BE2C (cell line): ENCODE data around the gene AP2A2.

Experiments used
- DNase-seq: peaks from one replicate; pipeline ENCODE4 v3.0.0-alpha.2; 2020
- H3K27me3 ChIP-seq: fragments of 250-450 bp; sonication (Bioruptor Pico); 2 replicates; pipeline ENCODE4 v1.5.1; 2020; ENCODE audit warnings: mild to moderate bottlenecking
- H3K36me3 ChIP-seq: fragments of 250-450 bp; sonication (Bioruptor Pico); 2 replicates; pipeline ENCODE4 v1.5.1; 2020; ENCODE audit warnings: mild to moderate bottlenecking
- H3K4me1 ChIP-seq: fragments of 250-450 bp; sonication (Bioruptor Pico); 2 replicates; pipeline ENCODE4 v1.5.1; 2020
- H3K4me3 ChIP-seq: 2 replicates; pipeline ENCODE4 v1.5.1; 2011; ENCODE audit warnings: low read depth, low read length
- H3K9me3 ChIP-seq: fragments of 250-450 bp; sonication (Bioruptor Pico); 2 replicates; pipeline ENCODE4 v1.5.1; 2020
- CTCF ChIP-seq: IDR thresholded peaks from 2 replicates; pipeline ENCODE4 v1.5.1; 2012; ENCODE audit warnings: mild to moderate bottlenecking, low read depth, low read length

Gene AP2A2

GRCh38 chr11:937841-938261, 12.2 kb downstream of the AP2A2 start:
- DNase-seq, result no peak
- no peaks in the 10 kb centered on the region for H3K27me3 ChIP-seq
- H3K36me3 ChIP-seq, result no peaks in the 10 kb centered on the region; the same call in 1 of the 2 replicates

GRCh38 chr11:940496-941135, 14.9 kb downstream of the AP2A2 start:
- DNase-seq, result no peak
- TF ChIP-seq CTCF, result no peak
- Histone ChIP-seq H3K36me3 (no peaks in the 10 kb centered on the region; the same call in 1 of the 2 replicates), H3K4me3 (no peak overlapping the region), H3K4me1 (no peaks in the 10 kb centered on the region), H3K9me3 (no peaks in the 10 kb centered on the region), H3K27me3 (no peaks in the 10 kb centered on the region)

More at GRCh38 chr11:937841-938261, 12.2 kb downstream of the AP2A2 start:
- TF ChIP-seq CTCF, result no peak
- H3K4me3 ChIP-seq, result no peak overlapping the region
- no peaks in the 10 kb centered on the region for H3K9me3 ChIP-seq
- H3K4me1 ChIP-seq, result no peaks in the 10 kb centered on the region

DNA sequence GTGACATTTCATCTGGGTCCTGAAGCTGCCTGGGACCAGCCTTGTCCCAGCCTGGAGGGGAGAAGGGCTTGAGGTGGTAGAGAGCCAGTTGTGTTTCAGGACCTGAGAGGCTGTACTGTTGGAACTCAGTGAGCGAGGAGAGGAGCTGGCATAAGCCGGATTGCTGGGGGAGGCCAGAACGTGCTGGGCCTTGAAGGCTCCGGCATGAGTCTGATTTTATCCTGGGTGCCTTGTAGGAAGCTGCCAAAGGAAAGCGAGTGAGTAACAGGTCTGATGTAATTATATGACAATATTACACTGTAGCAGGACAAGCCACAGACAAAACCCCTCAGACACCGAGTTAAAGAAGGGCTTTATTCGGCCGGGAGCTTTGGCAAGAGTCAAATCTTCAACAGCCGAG, 17.2 kb downstream of the AP2A2 start:
- TF ChIP-seq CTCF, result no peak
- Histone ChIP-seq H3K36me3 (peaks cover 10% of the 10 kb centered on the region; the same call in 1 of the 2 replicates), H3K27me3 (no peaks in the 10 kb centered on the region), H3K4me3 (no peak overlapping the region), H3K9me3 (no peaks in the 10 kb centered on the region), H3K4me1 (no peaks in the 10 kb centered on the region)
- no peak for DNase-seq

DNA sequence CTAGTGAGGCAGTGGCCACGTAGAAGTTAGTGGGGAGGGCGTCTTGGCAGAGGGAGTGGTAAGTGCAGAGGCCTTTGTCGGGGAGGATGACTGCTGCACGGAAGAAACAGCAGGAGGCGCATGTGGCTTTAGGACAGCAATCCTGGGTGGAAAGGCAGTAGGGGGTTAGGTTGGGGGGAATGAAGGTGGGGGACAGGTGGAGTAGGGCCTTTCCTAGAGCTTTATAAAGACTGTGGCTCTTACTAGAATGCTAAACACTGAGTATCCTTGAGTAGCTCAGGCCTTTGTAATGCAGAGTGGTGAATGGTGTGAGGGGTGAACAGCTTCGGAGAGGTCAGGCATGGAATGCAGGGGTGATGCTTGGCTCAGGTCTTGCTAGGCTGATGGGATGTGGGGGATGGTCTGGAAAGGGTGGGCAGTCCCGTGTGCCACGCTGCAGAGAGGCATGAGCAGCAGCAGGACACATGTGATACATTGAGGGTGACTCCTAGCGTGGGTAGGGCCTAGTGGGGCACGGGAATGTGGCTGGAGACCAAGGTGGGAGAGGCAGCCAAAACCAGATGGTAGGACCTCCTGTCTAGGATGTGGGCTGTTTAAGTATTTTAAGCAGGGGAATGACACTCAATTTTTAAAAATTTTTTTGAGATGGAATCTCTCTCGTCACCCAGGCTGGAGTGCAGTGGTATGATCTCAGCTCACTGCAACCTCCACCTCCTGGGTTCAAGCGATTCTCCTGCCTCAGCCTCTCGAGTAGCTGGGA, 19.2 kb downstream of the AP2A2 start:
- no peaks in the 10 kb centered on the region for H3K4me1 ChIP-seq
- H3K4me3 ChIP-seq, result no peak overlapping the region
- H3K27me3 ChIP-seq, result no peaks in the 10 kb centered on the region
- H3K36me3 ChIP-seq, result peaks cover 10% of the 10 kb centered on the region; the same call in 1 of the 2 replicates
- no peak for DNase-seq
- no peak for TF ChIP-seq CTCF
- no peaks in the 10 kb centered on the region for H3K9me3 ChIP-seq

- TF ChIP-seq CTCF, result no peak
- Histone ChIP-seq H3K4me3 (no peak overlapping the region), H3K27me3 (no peaks in the 10 kb centered on the region), H3K4me1 (no peaks in the 10 kb centered on the region), H3K9me3 (no peaks in the 10 kb centered on the region), H3K36me3 (peaks cover 10% of the 10 kb centered on the region; the same call in 1 of the 2 replicates)
- DNase-seq, result no peak
These were observed 20.3 kb downstream of the AP2A2 start for GRCh38 chr11:945986-946385.

- Histone ChIP-seq H3K27me3 (no peaks in the 10 kb centered on the region), H3K4me1 (no peaks in the 10 kb centered on the region), H3K36me3 (peaks cover 10% of the 10 kb centered on the region; the same call in 1 of the 2 replicates), H3K4me3 (no peak overlapping the region), H3K9me3 (no peaks in the 10 kb centered on the region)
- DNase-seq, result no peak
- TF ChIP-seq CTCF, result no peak
These were observed 22.1 kb downstream of the AP2A2 start for GRCh38 chr11:947744-948143.
